Frontal cortex (tissue), 4 donors: ENCODE data around the gene TUBB4A. TPM values are rescaled to one million over a fixed set of nuclear protein-coding genes. Genes with fewer than 3 reads are reported as not detected.
A peak's percentile ranks its signal among the peaks of the same experiment; 100 is the strongest.

Experiments used
- DNase-seq, 2 donors: peaks; one replicate each; pipeline ENCODE4 v3.0.0; 2012; ENCODE audit warnings: low spot score in 2 of 2
- FAIRE-seq: peaks from 2 replicates; lab custom pipeline; 2012; peaks lifted over from hg19 to GRCh38; lab: Jason Lieb, UNC
- total RNA-seq: library from RNA; depleted of rRNA; stranded (reverse); fragments of >200 nt; gene quantifications from one replicate; pipeline ENCODE4 v1.2.3, GENCODE V29; 2014
- donor health status: control.
- donor health status: control.
- donor health status: control.

Gene TUBB4A
- total RNA-seq, 1 donor from 2014 or later, result 106 TPM

- DNase-seq (no peak), FAIRE-seq (no peak)
Observed at GRCh38 chr19:6475321-6476108, 26.6 kb downstream of the TUBB4A start.

GRCh38 chr19:6473647-6474046 lies 28.5 kb downstream of the TUBB4A start:
- FAIRE-seq, result no peak

GRCh38 chr19:6472713-6473112 lies 29.4 kb downstream of the TUBB4A start:
- FAIRE-seq (no peak), DNase-seq (no peak)

More at GRCh38 chr19:6473647-6474046, 28.5 kb downstream of the TUBB4A start:
- no peak for DNase-seq

GRCh38 chr19:6471076-6471475 lies 31.0 kb downstream of the TUBB4A start:
- no peak for DNase-seq
- FAIRE-seq, result no peak

GRCh38 chr19:6470173-6470572 lies 31.9 kb downstream of the TUBB4A start:
- FAIRE-seq (no peak), DNase-seq (no peak)

- FAIRE-seq, result no peak
- DNase-seq, result no peak
Observed at GRCh38 chr19:6467384-6467783, 34.7 kb downstream of the TUBB4A start.

- FAIRE-seq (no peak), DNase-seq (no peak)
Observed at GRCh38 chr19:6466526-6467248, 35.4 kb downstream of the TUBB4A start.

- DNase-seq, result no peak
- FAIRE-seq, result no peak
Observed at GRCh38 chr19:6465663-6466062, 36.4 kb downstream of the TUBB4A start.

- FAIRE-seq, result no peak
- no peak for DNase-seq
Observed at GRCh38 chr19:6465006-6465405, 37.1 kb downstream of the TUBB4A start.

GRCh38 chr19:6464070-6464873 lies 37.8 kb downstream of the TUBB4A start, which contains the start of gene CRB3:
Gene CRB3 (plus strand): TSS chr19:6464271. CDS start chr19:6464702, 431 bp downstream.
- FAIRE-seq (no peak), DNase-seq (no peak)

GRCh38 chr19:6460099-6460884 lies 41.8 kb downstream of the TUBB4A start:
- DNase-seq, result peak; percentile 97 to 98
- FAIRE-seq, result peak; percentile 21

- FAIRE-seq (no peak), DNase-seq (peak; percentile 88 to 90)
Observed at GRCh38 chr19:6459262-6460098, 42.6 kb downstream of the TUBB4A start, which contains the start of gene SLC25A23. Gene SLC25A23 (minus strand): TSS chr19:6459792. CDS start chr19:6459628, 164 bp downstream.

GRCh38 chr19:6458695-6459261 lies 43.3 kb downstream of the TUBB4A start:
- FAIRE-seq, result no peak
- no peak for DNase-seq

- DNase-seq (peak in 1 of 2 donors; percentile 62), FAIRE-seq (no peak)
Observed at GRCh38 chr19:6457958-6458694, 44.0 kb downstream of the TUBB4A start.

- no peak for DNase-seq
- FAIRE-seq, result no peak
Observed at GRCh38 chr19:6455924-6456323, 46.2 kb downstream of the TUBB4A start.

GRCh38 chr19:6453951-6454565 lies 48.1 kb downstream of the TUBB4A start:
- no peak for FAIRE-seq
- no peak for DNase-seq

GRCh38 chr19:6452899-6453298 lies 49.2 kb downstream of the TUBB4A start:
- FAIRE-seq (no peak), DNase-seq (no peak)
